ENCODE measurements around the gene SEC24C.
"Not testable (repeated sequence)": the region's sequence is repeated elsewhere in the genome, so short reads cannot be mapped to it uniquely, and the experiment has no call there.

DNA sequence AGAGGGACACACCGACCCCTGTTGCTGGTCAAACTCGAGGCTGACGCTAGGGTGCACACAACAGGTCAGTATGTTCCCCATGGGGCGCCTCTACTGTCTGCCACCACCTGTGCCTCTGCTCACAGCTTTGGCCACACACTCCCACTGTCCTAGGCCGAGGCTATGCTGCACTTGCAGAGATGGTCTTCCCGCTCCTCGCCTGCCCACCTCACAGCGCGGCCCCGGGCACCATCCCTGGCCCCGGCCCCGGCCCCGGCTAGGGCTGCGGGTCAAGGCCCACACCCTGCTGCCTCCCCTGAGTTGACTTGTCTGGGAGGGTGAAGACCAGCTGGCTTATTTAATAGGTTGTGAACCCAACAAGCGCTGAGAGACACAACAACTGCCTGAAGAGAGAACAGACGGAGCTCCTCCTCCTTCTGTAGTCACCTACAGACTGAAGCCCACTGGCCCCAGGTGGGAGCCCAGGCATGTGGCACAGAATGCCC, 46.5 kb upstream of the SEC24C start, which contains the start of gene AGAP5:
- TF ChIP-seq EP300, POLR2A, POLR2AphosphoS5 (IDR thresholded peaks at IDR 0.05): not testable (repeated sequence)
- TF ChIP-seq, protein P1, sequence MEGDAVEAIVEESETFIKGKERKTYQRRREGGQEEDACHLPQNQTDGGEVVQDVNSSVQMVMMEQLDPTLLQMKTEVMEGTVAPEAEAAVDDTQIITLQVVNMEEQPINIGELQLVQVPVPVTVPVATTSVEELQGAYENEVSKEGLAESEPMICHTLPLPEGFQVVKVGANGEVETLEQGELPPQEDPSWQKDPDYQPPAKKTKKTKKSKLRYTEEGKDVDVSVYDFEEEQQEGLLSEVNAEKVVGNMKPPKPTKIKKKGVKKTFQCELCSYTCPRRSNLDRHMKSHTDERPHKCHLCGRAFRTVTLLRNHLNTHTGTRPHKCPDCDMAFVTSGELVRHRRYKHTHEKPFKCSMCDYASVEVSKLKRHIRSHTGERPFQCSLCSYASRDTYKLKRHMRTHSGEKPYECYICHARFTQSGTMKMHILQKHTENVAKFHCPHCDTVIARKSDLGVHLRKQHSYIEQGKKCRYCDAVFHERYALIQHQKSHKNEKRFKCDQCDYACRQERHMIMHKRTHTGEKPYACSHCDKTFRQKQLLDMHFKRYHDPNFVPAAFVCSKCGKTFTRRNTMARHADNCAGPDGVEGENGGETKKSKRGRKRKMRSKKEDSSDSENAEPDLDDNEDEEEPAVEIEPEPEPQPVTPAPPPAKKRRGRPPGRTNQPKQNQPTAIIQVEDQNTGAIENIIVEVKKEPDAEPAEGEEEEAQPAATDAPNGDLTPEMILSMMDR (IDR thresholded peaks at IDR 0.05), result not testable (repeated sequence)
